ENCODE measurements around the gene ENOX1.
A peak's percentile ranks its signal among the peaks of the same experiment; 100 is the strongest.

The ENOX1 gene

DNA sequence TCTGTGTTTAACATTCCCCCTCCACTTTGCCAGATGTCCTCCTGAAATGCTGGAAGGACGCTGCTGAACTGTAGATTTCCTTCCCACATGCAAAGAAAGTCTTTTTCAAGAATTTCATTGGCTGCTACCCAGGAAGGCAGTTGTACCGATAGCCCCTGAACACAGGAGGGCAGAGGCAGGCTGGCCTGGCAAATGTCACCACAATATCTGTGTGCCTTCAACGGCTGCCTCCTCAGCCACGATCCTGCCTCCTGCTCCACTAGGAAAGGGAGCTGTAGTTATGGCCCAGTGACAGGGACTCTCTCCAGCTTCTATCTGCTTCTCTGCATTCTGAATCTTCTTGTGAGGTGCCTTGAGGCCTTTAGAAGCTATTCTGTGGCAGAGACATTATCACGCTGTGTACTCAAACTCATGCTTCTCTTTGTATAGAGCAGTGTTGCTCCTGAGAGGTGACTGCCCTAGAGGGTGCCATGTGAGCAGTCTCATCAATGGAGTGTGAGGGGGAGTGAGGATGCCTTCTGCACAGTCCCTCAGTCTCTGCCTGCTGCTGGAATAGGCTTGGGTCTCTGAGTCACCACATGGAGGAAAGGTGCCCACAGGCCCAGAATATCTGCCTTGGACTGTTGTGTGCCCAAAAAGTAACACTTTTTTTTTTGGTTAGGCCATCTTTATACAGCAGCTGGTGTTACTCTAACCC lies 483.6 kb downstream of the ENOX1 start:
- H2AFZ ChIP-seq (ENCODE audit: low read depth, low read length), result peak overlapping the region; percentile 86
- H3K79me2 ChIP-seq (ENCODE audit: low read length), result no peaks in the 10 kb centered on the region
- no peak for TF ChIP-seq EZH2phosphoT487 (IDR thresholded peaks at IDR 0.05; ENCODE audit: low read depth)
- TF ChIP-seq, protein P1, sequence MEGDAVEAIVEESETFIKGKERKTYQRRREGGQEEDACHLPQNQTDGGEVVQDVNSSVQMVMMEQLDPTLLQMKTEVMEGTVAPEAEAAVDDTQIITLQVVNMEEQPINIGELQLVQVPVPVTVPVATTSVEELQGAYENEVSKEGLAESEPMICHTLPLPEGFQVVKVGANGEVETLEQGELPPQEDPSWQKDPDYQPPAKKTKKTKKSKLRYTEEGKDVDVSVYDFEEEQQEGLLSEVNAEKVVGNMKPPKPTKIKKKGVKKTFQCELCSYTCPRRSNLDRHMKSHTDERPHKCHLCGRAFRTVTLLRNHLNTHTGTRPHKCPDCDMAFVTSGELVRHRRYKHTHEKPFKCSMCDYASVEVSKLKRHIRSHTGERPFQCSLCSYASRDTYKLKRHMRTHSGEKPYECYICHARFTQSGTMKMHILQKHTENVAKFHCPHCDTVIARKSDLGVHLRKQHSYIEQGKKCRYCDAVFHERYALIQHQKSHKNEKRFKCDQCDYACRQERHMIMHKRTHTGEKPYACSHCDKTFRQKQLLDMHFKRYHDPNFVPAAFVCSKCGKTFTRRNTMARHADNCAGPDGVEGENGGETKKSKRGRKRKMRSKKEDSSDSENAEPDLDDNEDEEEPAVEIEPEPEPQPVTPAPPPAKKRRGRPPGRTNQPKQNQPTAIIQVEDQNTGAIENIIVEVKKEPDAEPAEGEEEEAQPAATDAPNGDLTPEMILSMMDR (IDR thresholded peaks at IDR 0.05; ENCODE audit: low read depth, low read length), result peak; percentile 91

DNA sequence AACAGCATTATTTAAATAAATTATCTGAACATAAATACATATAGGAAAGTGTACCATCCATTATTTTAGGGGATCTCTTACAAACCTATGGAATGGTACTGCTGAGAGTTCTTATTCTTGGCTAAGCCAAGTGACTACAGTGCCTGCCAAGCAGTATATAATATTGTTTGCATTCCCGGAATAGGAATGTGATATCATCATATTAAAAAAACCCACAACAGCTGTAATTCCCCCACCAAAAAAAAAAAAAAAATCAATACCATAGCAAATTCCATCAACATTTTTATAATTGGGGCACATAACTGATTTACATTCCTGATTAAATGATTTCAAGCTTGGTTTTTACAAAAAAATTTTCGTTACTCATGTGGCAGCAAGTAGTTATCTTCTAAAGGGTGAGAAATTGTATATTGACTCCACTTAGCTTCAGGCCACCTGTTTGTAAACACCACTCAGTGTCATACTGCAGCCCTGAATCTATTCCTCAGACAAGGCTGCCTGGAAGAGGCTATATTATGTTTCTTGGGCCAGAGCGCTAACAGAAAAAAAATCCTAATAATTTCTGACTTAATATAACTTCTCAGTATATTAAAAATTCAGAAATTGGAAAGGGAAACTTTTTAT lies 485.3 kb downstream of the ENOX1 start:
- H3K4me1 ChIP-seq (ENCODE audit: low read length), result peaks cover 11% of the 10 kb centered on the region
- H3K27ac ChIP-seq (ENCODE audit: low read length), result no peak overlapping the region
- no peak overlapping the region for H3K4me2 ChIP-seq (ENCODE audit: low read length)
- H2AFZ ChIP-seq (ENCODE audit: low read depth, low read length), result no peak overlapping the region
- no peaks in the 10 kb centered on the region for H3K36me3 ChIP-seq (replicated peaks; ENCODE audit: low read depth, low read length)
- H4K20me1 ChIP-seq (ENCODE audit: insufficient read depth, low read length), result no peaks in the 10 kb centered on the region
- H3K9ac ChIP-seq (ENCODE audit: low read length), result no peak overlapping the region
- no peaks in the 10 kb centered on the region for H3K9me3 ChIP-seq (ENCODE audit: insufficient read depth, low read length)
- H3K4me3 ChIP-seq (ENCODE audit: low read length), result no peak overlapping the region
- no peaks in the 10 kb centered on the region for H3K79me2 ChIP-seq (ENCODE audit: low read length)
- H3K27me3 ChIP-seq (ENCODE audit: low read depth, low read length), result peaks cover 13% of the 10 kb centered on the region; the same call in 1 of the 2 replicates
- TF ChIP-seq, protein P1 (IDR thresholded peaks at IDR 0.05; ENCODE audit: low read depth, low read length), result no peak
- no peak for TF ChIP-seq EZH2phosphoT487 (IDR thresholded peaks at IDR 0.05; ENCODE audit: low read depth)

More for the DNA sequence above, 483.6 kb downstream of the ENOX1 start:
- Histone ChIP-seq H3K4me3 (ENCODE audit: low read length) (no peak overlapping the region), H3K4me2 (ENCODE audit: low read length) (peak overlapping the region; percentile 56), H3K27ac (ENCODE audit: low read length) (no peak overlapping the region), H3K36me3 (replicated peaks; ENCODE audit: low read depth, low read length) (no peaks in the 10 kb centered on the region), H3K9ac (ENCODE audit: low read length) (no peak overlapping the region), H3K27me3 (ENCODE audit: low read depth, low read length) (peaks cover 13% of the 10 kb centered on the region; the same call in 1 of the 2 replicates), H3K9me3 (ENCODE audit: insufficient read depth, low read length) (no peaks in the 10 kb centered on the region), H4K20me1 (ENCODE audit: insufficient read depth, low read length) (no peaks in the 10 kb centered on the region), H3K4me1 (ENCODE audit: low read length) (peaks cover 24% of the 10 kb centered on the region)

DNA sequence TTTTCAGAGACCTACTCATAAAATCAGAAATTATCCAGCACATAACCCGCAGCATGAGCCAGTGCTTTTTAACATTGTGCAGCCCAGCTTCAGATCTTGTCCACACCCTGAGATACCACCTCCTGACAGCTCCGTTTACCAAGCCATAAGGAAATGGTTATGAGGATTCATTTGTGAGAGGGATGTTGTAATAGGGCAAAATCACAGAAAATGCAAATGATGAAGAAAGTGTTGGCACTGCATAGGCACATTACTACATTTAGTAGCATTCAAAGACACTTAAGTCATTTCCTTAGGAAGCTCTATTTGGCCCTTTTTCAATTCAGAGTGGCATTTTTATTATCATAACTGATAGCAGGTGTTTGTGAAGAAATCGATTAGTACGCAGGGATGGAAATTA lies 485.9 kb downstream of the ENOX1 start:
- Histone ChIP-seq H3K27ac (ENCODE audit: low read length) (no peak overlapping the region), H2AFZ (ENCODE audit: low read depth, low read length) (no peak overlapping the region), H3K79me2 (ENCODE audit: low read length) (no peaks in the 10 kb centered on the region), H3K4me3 (ENCODE audit: low read length) (no peak overlapping the region), H3K9ac (ENCODE audit: low read length) (no peak overlapping the region), H3K27me3 (ENCODE audit: low read depth, low read length) (peaks cover 13% of the 10 kb centered on the region; the same call in 1 of the 2 replicates), H3K9me3 (ENCODE audit: insufficient read depth, low read length) (no peaks in the 10 kb centered on the region), H3K4me1 (ENCODE audit: low read length) (peaks cover 11% of the 10 kb centered on the region), H4K20me1 (ENCODE audit: insufficient read depth, low read length) (no peaks in the 10 kb centered on the region), H3K36me3 (replicated peaks; ENCODE audit: low read depth, low read length) (no peaks in the 10 kb centered on the region), H3K4me2 (ENCODE audit: low read length) (no peak overlapping the region)
- TF ChIP-seq, protein P1 (IDR thresholded peaks at IDR 0.05; ENCODE audit: low read depth, low read length), result no peak
- TF ChIP-seq EZH2phosphoT487 (IDR thresholded peaks at IDR 0.05; ENCODE audit: low read depth), result no peak

DNA sequence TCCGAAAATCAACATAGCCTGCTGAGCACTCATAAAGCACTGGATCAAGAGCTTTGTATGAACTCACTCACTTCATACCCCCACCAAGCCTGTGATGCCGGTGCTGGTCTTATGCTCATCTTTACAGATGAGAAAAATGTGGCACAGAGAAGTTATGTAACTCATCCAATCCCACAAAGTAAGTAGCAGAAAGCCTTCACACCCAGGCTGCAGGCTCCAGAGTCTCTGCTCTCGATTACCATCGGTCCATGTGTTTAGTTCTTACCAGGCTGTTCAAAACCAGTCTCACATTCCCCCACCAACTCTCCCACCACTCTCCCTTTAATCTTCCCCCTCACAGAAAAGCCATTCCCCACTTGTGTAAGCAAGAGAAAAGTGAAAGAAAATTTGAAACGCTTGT lies 487.4 kb downstream of the ENOX1 start:
- TF ChIP-seq, protein P1 (IDR thresholded peaks at IDR 0.05; ENCODE audit: low read depth, low read length), result no peak
- no peak for TF ChIP-seq EZH2phosphoT487 (IDR thresholded peaks at IDR 0.05; ENCODE audit: low read depth)

More for the DNA sequence above, 487.4 kb downstream of the ENOX1 start:
- no peaks in the 10 kb centered on the region for H3K36me3 ChIP-seq (replicated peaks; ENCODE audit: low read depth, low read length)
- H3K4me2 ChIP-seq (ENCODE audit: low read length), result no peak overlapping the region
- H2AFZ ChIP-seq (ENCODE audit: low read depth, low read length), result no peak overlapping the region
- no peak overlapping the region for H3K27ac ChIP-seq (ENCODE audit: low read length)
- no peak overlapping the region for H3K9ac ChIP-seq (ENCODE audit: low read length)
- no peaks in the 10 kb centered on the region for H4K20me1 ChIP-seq (ENCODE audit: insufficient read depth, low read length)
- no peaks in the 10 kb centered on the region for H3K9me3 ChIP-seq (ENCODE audit: insufficient read depth, low read length)
- no peak overlapping the region for H3K4me3 ChIP-seq (ENCODE audit: low read length)
- peaks cover 13% of the 10 kb centered on the region; the same call in 1 of the 2 replicates for H3K27me3 ChIP-seq (ENCODE audit: low read depth, low read length)
- H3K4me1 ChIP-seq (ENCODE audit: low read length), result peaks cover 11% of the 10 kb centered on the region
- H3K79me2 ChIP-seq (ENCODE audit: low read length), result no peaks in the 10 kb centered on the region
